Measurements from ENCODE around the gene RGS6.

The RGS6 gene

GRCh38 chr14:72404106-72404774 lies 472.0 kb downstream of the RGS6 start:
- DNase-seq (ENCODE audit: low read depth): no peak

GRCh38 chr14:72404998-72405397 lies 472.8 kb downstream of the RGS6 start:
- DNase-seq (ENCODE audit: low read depth): no peak

- DNase-seq (ENCODE audit: low read depth): no peak
These were observed 475.8 kb downstream of the RGS6 start for GRCh38 chr14:72408020-72408419.

GRCh38 chr14:72409047-72409446 lies 476.8 kb downstream of the RGS6 start:
- no peak for DNase-seq (ENCODE audit: low read depth)

GRCh38 chr14:72416081-72416849 lies 484.0 kb downstream of the RGS6 start:
- no peak for DNase-seq (ENCODE audit: low read depth)

GRCh38 chr14:72416892-72417291 lies 484.7 kb downstream of the RGS6 start:
- no peak for DNase-seq (ENCODE audit: low read depth)

- DNase-seq (ENCODE audit: low read depth): no peak
These were observed 486.6 kb downstream of the RGS6 start for GRCh38 chr14:72418806-72419205.

- no peak for DNase-seq (ENCODE audit: low read depth)
These were observed 487.1 kb downstream of the RGS6 start for GRCh38 chr14:72419226-72419775.

GRCh38 chr14:72420749-72421474 lies 488.7 kb downstream of the RGS6 start:
- no peak for DNase-seq (ENCODE audit: low read depth)

- no peak for DNase-seq (ENCODE audit: low read depth)
These were observed 491.7 kb downstream of the RGS6 start for GRCh38 chr14:72423957-72424356.

- no peak for DNase-seq (ENCODE audit: low read depth)
These were observed 498.2 kb downstream of the RGS6 start for GRCh38 chr14:72430457-72430856.

- DNase-seq (ENCODE audit: low read depth): no peak
These were observed 500.5 kb downstream of the RGS6 start for GRCh38 chr14:72432748-72433147.

GRCh38 chr14:72433511-72433910 lies 501.3 kb downstream of the RGS6 start:
- DNase-seq (ENCODE audit: low read depth): no peak

- DNase-seq (ENCODE audit: low read depth): no peak
These were observed 502.6 kb downstream of the RGS6 start for GRCh38 chr14:72434856-72435255.

GRCh38 chr14:72439707-72440106 lies 507.5 kb downstream of the RGS6 start:
- no peak for DNase-seq (ENCODE audit: low read depth)

GRCh38 chr14:72443256-72443655 lies 511.0 kb downstream of the RGS6 start:
- DNase-seq (ENCODE audit: low read depth): no peak

GRCh38 chr14:72443991-72444441 lies 511.8 kb downstream of the RGS6 start:
- no peak for DNase-seq (ENCODE audit: low read depth)

- no peak for DNase-seq (ENCODE audit: low read depth)
These were observed 512.5 kb downstream of the RGS6 start for GRCh38 chr14:72444701-72445100.

- no peak for DNase-seq (ENCODE audit: low read depth)
These were observed 516.0 kb downstream of the RGS6 start for GRCh38 chr14:72448212-72448611.

GRCh38 chr14:72450473-72451044 lies 518.3 kb downstream of the RGS6 start:
- DNase-seq (ENCODE audit: low read depth): no peak

- DNase-seq (ENCODE audit: low read depth): no peak
These were observed 519.1 kb downstream of the RGS6 start for GRCh38 chr14:72451054-72451972.
